ENCODE results near the gene TCN1. TPM values are rescaled to one million over a fixed set of nuclear protein-coding genes. Genes with fewer than 3 reads are reported as not detected.
"Not testable (repeated sequence)": the region's sequence is repeated elsewhere in the genome, so short reads cannot be mapped to it uniquely, and the experiment has no call there.

TCN1 gene
- polyA plus RNA-seq (ENCODE audit: insufficient read length in 4 of 4) = under 1 TPM in 1 of 4 donors, not detected in 3; 0.50 TPM

- DNase-seq (ENCODE audit: low read depth in 4 of 4, low spot score in 3 of 4) = no peak
Measured at GRCh38 chr11:59866397-59866796, at the start of gene TCN1. TCN1 (minus strand) TSS chr11:59866487; CDS start chr11:59866470, 17 bp downstream.

DNA sequence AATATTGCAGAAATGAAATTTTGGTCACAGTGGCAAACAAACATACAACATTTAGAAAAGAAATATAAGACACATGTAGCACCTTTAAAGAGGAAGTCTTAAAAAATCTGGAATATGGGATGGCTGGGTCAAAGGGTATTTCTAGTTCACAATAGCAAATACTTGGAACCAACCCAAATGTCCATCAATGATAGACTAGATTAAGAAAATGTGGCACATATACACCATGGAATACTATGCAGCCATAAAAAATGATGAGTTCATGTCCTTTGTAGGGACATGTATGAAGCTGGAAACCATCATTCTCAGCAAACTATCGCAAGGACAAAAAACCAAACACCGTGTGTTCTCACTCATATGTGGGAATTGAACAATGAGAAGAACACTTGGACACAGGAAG is 37.3 kb upstream of the TCN1 start:
- DNase-seq (ENCODE audit: low read depth in 4 of 4, low spot score in 3 of 4) = not testable (repeated sequence)

- DNase-seq (ENCODE audit: low read depth in 4 of 4, low spot score in 3 of 4) = no peak
Measured at GRCh38 chr11:59901306-59901705, 35.0 kb upstream of the TCN1 start.

DNA sequence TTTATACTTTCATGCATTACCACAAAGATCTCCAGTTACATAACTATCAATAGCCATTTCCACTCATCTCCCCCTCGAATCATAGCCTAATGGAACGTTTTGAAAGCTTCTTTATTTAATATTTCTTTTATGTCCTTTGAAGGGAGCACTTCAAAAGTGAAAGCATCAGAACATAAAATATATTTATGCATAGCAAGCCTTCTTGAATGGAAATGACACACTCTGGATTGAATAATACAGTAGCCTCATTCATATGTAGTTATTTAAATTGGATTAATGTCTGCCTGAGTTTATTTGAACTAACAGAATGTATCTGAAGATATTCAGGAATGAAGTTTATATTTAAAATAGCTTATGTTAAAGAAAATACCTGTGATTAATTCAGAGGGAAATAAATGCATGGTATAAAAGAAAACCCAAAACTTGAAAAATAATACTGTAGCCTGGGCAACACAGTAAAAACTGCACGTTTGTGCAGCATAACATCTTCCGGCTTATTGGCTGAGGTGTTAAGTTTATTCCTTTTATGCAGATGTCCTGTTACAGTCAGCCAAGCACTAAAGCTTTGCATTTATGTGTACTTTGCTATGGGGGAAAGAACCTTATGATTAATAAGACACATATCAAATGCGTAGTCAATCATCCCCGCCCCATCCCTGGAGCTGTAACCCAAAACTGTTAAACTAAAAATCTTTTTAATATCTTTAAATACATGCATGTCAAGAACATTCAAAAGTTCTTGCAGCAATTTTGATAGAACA is 34.3 kb upstream of the TCN1 start:
- DNase-seq (ENCODE audit: low read depth in 4 of 4, low spot score in 3 of 4) = no peak

DNA sequence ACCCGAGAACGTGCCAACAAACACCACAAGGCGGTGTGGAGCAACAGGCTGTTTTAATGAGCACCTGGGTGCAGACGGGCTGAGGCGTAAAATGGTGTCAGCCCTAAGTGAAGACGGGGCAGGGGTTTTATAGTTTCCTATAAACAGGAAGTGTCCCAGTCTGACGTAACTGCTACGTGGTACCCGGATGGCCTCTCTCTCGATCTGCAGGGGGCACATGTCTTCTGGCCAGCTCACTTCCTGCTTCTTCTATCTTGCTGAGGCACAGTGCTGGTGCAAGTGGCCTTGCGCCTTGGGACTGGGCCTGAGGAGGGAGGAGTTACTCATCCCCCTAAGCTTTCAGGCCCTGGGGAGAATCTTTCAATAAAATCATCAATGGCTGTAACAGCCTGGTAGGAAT is 33.2 kb upstream of the TCN1 start:
- DNase-seq (ENCODE audit: low read depth in 4 of 4, low spot score in 3 of 4) = no peak

GRCh38 chr11:59898650-59899049 is 32.4 kb upstream of the TCN1 start:
- DNase-seq (ENCODE audit: low read depth in 4 of 4, low spot score in 3 of 4) = no peak

- no peak for DNase-seq (ENCODE audit: low read depth in 4 of 4, low spot score in 3 of 4)
Measured at GRCh38 chr11:59898046-59898445, 31.8 kb upstream of the TCN1 start.

- no peak for DNase-seq (ENCODE audit: low read depth in 4 of 4, low spot score in 3 of 4)
Measured at GRCh38 chr11:59894616-59895015, 28.3 kb upstream of the TCN1 start.

DNA sequence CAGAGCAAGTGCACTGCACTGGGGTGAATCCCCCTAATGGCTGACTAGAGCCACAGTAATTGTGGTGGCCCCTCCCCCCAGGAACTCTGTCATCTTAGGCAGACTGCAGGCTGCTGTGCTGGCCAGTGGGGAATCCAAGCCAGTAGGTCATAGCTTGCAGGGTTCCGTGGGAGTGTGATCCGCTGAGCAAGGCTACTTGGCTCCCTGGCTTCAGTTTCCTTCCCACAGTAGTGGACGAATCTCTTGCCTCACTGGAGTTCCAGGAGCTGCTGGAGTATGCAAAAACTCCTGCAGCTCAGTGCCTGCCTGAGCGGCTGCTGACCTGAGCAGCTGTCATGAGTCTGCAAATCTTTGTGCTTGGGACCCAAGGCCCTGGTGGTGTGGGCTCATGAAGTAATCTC is 25.5 kb upstream of the TCN1 start:
- DNase-seq (ENCODE audit: low read depth in 4 of 4, low spot score in 3 of 4) = no peak

- DNase-seq (ENCODE audit: low read depth in 4 of 4, low spot score in 3 of 4) = not testable (repeated sequence)
Measured at GRCh38 chr11:59887156-59887555, 20.9 kb upstream of the TCN1 start.

DNA sequence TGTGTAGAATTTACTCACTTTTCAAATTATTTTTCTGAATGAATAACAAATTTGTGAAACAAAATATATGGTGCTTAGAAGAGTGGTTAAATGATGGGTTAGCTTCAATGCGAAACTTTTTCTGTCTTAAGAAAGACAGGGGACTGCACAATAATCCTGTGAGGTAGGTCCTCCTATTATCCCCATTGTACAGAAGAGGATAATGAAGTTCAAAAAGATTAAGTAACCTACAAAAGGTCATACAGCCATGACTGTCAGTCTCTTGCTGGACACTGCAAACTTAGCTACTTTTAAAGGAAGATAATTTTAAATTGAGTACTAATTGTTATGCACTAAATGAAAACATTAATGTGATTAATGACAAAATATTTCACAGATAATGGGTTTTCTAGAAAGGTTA is 17.3 kb upstream of the TCN1 start:
- no peak for DNase-seq (ENCODE audit: low read depth in 4 of 4, low spot score in 3 of 4)

DNA sequence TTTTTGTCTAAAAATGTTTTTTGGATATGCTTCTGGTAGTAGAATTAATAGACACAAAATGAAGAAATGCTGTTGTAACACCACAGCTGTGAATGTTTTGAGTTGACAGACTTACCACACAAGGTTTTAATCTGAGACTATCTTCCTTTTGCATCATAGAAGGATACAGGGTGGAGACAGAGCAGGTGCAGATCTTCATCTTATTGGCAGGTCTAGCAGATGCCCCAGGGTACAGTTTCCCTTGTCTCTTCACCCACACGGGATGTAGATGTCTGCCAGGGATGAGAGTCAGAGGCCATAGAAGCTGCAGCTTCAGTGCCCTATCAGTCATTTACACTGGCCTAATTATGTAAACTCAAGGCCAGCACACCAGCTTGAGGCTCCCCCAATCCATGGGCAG is 13.3 kb upstream of the TCN1 start:
- DNase-seq (ENCODE audit: low read depth in 4 of 4, low spot score in 3 of 4) = no peak

DNA sequence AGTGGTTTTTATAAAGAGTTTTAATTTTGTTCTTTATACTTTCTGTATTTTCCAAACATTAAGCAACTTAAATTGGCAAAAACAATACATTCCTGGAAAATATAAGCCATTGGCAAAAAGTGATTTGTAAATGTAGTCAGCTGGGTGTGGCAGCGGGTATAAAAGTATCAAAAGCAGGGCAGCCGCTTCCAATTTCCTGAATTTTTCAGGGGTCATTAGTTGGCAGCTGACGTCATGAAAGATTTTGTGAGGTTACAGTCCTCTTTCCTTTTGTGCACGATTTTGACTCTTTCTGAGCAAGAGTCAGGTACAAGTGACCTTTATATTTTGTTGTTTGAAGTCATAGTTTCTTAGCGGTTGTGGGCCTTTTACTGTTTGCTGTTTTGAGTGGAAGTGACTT is 12.3 kb upstream of the TCN1 start, which contains the start of gene OOSP3:
OOSP3 (plus strand) TSS at position 208 of the 400 bp plus-strand sequence; CDS start at position 235, 27 bp downstream.
- DNase-seq (ENCODE audit: low read depth in 4 of 4, low spot score in 3 of 4) = no peak

- no peak for DNase-seq (ENCODE audit: low read depth in 4 of 4, low spot score in 3 of 4)
Measured at GRCh38 chr11:59877784-59878183, 11.5 kb upstream of the TCN1 start.

GRCh38 chr11:59877325-59877724 is 11.0 kb upstream of the TCN1 start:
- no peak for DNase-seq (ENCODE audit: low read depth in 4 of 4, low spot score in 3 of 4)

DNA sequence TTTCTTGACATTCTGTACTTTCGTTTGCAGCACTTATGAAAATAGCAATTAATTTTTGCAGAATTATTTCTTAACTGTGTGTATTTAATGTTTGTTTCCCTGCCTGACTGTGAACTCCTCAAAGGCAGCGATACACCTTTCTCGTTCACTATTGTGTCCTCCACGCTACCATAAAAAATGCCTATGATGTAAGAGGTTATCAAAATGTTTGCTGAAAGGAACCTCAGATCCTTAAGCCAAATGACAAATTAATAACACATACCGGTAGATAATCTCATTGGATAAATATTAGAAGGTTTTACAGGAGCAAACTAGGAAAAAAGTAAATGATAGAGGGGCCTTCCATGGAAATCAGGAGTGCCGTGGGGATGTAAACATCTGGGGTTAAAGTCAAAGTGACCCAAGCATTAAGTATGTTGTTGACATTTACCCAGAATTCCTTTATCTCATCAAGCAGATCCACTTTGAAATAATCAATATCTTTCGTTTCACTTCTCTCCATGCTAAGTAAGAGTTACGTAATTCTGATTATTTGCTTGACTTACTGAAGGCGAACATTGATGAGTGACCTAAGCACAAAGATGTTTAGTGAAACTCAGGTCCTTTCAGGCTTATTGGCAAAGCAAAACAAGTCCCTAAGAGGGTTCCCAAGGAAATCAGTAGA is 9.7 kb upstream of the TCN1 start:
- no peak for DNase-seq (ENCODE audit: low read depth in 4 of 4, low spot score in 3 of 4)

DNA sequence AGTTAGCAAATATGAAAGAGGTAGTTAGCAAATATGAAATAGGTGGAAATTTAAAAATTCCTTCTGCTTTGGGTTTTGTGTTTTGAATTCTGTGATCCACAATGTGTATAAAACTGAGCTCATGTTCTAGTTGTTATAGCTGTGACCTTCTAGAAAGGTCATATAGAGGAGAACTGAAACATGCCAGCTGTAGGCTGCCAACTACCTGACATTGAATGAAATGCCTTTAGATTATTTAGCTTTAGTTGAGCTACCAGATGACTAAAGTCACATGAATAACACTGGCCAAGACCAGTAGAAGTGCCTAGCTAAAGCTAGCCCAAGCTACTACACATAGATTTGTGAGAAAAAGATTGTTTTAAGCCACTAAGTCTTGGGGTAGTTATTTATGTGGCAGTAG is 5.8 kb upstream of the TCN1 start:
- no peak for DNase-seq (ENCODE audit: low read depth in 4 of 4, low spot score in 3 of 4)

DNA sequence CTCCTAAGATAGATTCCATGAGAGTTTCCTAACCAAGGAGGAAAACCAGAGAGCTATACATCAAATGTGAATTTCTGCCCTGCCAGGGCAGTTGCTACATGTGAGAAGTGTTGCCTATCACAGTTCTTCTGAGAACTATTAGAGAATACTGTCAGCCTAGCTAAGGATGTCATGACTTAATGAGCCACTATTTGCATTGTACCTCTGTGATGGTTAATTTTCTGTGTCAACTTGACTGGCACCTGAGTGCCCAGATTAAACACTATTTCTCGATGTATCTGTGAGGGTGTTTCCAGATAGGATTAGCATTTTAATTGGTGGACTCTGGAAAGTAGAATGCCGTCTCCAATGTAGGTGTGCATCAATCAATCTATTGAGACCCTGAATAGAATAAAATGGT is 1.7 kb upstream of the TCN1 start:
- DNase-seq (ENCODE audit: low read depth in 4 of 4, low spot score in 3 of 4) = no peak

GRCh38 chr11:59866836-59867235 is 549 bp upstream of the TCN1 start:
- DNase-seq (ENCODE audit: low read depth in 4 of 4, low spot score in 3 of 4) = no peak

DNA sequence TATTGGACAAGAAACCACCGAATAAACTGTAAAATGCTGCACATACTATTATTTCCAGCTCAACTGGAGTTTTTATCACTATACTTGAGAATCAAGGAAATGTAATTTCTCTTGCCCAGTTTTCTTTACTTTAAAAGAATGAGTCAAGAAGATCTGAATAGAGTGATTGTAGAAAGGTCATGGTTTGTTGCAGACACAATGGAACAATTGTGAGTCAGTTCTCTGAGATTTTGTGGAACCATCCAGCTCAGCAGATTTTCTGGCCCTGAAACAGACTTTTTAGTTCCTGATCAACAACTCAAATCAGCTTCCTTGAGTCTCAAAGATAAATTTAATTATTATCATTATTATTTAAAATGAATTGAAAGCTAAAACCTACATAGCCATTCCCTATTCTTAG is 1.3 kb downstream of the TCN1 start:
- no peak for DNase-seq (ENCODE audit: low read depth in 4 of 4, low spot score in 3 of 4)

- no peak for DNase-seq (ENCODE audit: low read depth in 4 of 4, low spot score in 3 of 4)
Measured at GRCh38 chr11:59862252-59862651, 4.0 kb downstream of the TCN1 start.

DNA sequence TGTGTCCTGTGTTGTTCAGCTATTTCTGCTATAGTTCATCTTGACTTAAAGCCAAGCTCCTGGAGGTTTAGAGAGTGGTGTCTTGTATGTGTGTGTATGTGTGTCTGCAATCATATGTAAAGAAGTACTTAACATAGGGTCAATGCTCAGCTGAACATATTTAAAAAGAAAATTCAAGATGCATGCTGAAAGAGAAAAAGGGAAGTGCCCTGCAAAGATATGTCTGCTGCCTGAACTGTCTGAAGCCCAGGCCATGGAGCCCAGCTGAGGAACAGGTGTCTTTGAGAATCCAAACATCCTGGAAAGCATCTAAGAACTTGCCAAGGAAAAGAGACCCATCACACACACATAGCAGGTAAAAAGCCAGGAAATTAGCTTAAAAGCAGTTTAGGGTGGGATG is 6.6 kb downstream of the TCN1 start:
- DNase-seq (ENCODE audit: low read depth in 4 of 4, low spot score in 3 of 4) = no peak
